Ovary (tissue), 9 donors: ENCODE measurements around the gene PTTG1IP. TPM values are rescaled to one million over a fixed set of nuclear protein-coding genes. Genes with fewer than 3 reads are reported as not detected.
A peak's percentile ranks its signal among the peaks of the same experiment; 100 is the strongest.

Source experiments
- DNase-seq, 5 donors: peaks; one replicate each; pipeline ENCODE4 v3.0.0-alpha.2; 2019 to 2020
- H3K27ac ChIP-seq, 2 donors: fragments of 200-600 bp; one replicate each; pipeline versions ENCODE4 v1.5.1 to v1.8.0; 2019 to 2022
- H3K27me3 ChIP-seq: fragments of 200-600 bp; one replicate; pipeline ENCODE4 v1.8.0; 2022
- H3K36me3 ChIP-seq: fragments of 200-600 bp; sonication (generic); one replicate; pipeline ENCODE4 v1.5.1; 2019
- H3K4me1 ChIP-seq: one replicate; pipeline ENCODE4 v1.8.1; 2013; ENCODE audit warnings: mild to moderate bottlenecking, moderate library complexity; ENCODE audit not compliant: insufficient read depth
- H3K4me3 ChIP-seq: fragments of 200-600 bp; sonication (generic); one replicate; pipeline ENCODE4 v1.5.1; 2017
- H3K9me3 ChIP-seq, 2 donors: fragments of 200-600 bp in 1 of 2; sonication (generic) in 1 of 2; one replicate each; pipeline versions ENCODE4 v1.5.1 to v1.8.1; 2013 to 2019; ENCODE audit warnings: mild to moderate bottlenecking in 1 of 2, moderate library complexity in 1 of 2
- CTCF ChIP-seq, 3 donors: fragments of 450-650 bp in 2 of 3; fragments of 200-600 bp in 1 of 3; IDR thresholded peaks; one replicate each; pipeline versions ENCODE4 v1.5.1 to v1.8.0; 2016 to 2022; ENCODE audit warnings: antibody characterized with exemption in 3 of 3, mild to moderate bottlenecking in 1 of 3
- EP300 ChIP-seq: sonication (generic); formaldehyde crosslinking; IDR thresholded peaks from one replicate; pipeline ENCODE4 v1.6.1; 2017; ENCODE audit warnings: antibody characterized with exemption
- POLR2A ChIP-seq: fragments of 450-650 bp; IDR thresholded peaks from one replicate; pipeline ENCODE4 v1.6.1; 2017; ENCODE audit warnings: antibody characterized with exemption, mild to moderate bottlenecking, moderate library complexity
- WGBS, 3 donors: extraction: QIAGEN DNeasy Blood & Tissue Kit in 1 of 3; methylation state at CpG; one replicate each; pipeline versions ENCODE4 v1.1.5 to v1.1.7; 2013 to 2017; 5-methylcytosine and 5-hydroxymethylcytosine counted together
- intact Hi-C, 4 donors: fragments of 100-400 bp; cut with DNase I; formaldehyde crosslinking; loops; one replicate each; pipeline versions ENCODE4 v1.11.0 to v1.15.1; 2022 to 2023
- polyA plus RNA-seq, 2 donors: library from polyadenylated mRNA; stranded (reverse); fragments of 200-250 nt in 1 of 2; fragments of 350-450 nt in 1 of 2; fragmentation: Illumina TruSeq in 1 of 2; extraction: RNeasy Lipid Tissue Mini Kit (QIAGEN cat#74804) in 1 of 2; gene quantifications; one replicate each; pipeline ENCODE4 v1.2.3, GENCODE V29; 2013 to 2014
- total RNA-seq, 7 donors: library from RNA; depleted of rRNA in 2 of 7; stranded (reverse); fragments of >200 nt in 2 of 7; fragmentation: NEBNext Ultra II Directional in 3 of 7; extraction: Animal tissue kit (Norgen Biotek cat#: 25700) in 3 of 7; gene quantifications; one replicate each; pipeline versions ENCODE4 v1.1.0 to v1.2.4, GENCODE V29; 2016 to 2023
- donor health status: DM: no; HTN: no; CAD: no; lungs with moderate emphysema.
- donor health status: DM: no; HTN: no; CAD: no.
- donor health status: Bipolar disorder and iron deficiency.
- donor health status: DM: yes; HTN: yes; CAD: no.
- donor health status: DM: no; HTN: no; CAD: no.
- donor health status: DM: yes; HTN: yes; CAD: no.

PTTG1IP gene
- total and polyA plus RNA-seq, 9 donors: 133 to 420 (median 144) TPM

- no peaks in the 10 kb centered on the region for H3K36me3 ChIP-seq
- no peaks in the 10 kb centered on the region for H3K9me3 ChIP-seq
- H3K27me3 ChIP-seq: no peaks in the 10 kb centered on the region
- no peak overlapping the region for H3K27ac ChIP-seq
- WGBS, 3 donors: 65 to 75% (median 73%) methylated on average over 26 of the region's 26 CpGs
- H3K4me3 ChIP-seq: no peak overlapping the region
- intact Hi-C loops: no loop called here
- peak in 1 of 5 donors; percentile 32 for DNase-seq
- TF ChIP-seq POLR2A (no peak), CTCF (IDR thresholded peaks at IDR 0.05) (no peak), EP300 (no peak)
- H3K4me1 ChIP-seq: no peaks in the 10 kb centered on the region
Measured at GRCh38 chr21:44850905-44851657, 22.4 kb downstream of the PTTG1IP start.

- no peak overlapping the region for H3K4me3 ChIP-seq
- TF ChIP-seq CTCF (IDR thresholded peaks at IDR 0.05) (no peak), EP300 (no peak), POLR2A (no peak)
- peaks cover 3% of the 10 kb centered on the region for H3K4me1 ChIP-seq
- WGBS, 3 donors: 89 to 91% (median 89%) methylated on average over 20 of the region's 20 CpGs
- no peak overlapping the region for H3K27ac ChIP-seq
- no peaks in the 10 kb centered on the region for H3K36me3 ChIP-seq
- peak in 1 of 5 donors; percentile 36 for DNase-seq
- intact Hi-C loops: no loop called here
- H3K27me3 ChIP-seq: no peaks in the 10 kb centered on the region
- H3K9me3 ChIP-seq: no peaks in the 10 kb centered on the region
Measured at GRCh38 chr21:44850208-44850800, 23.2 kb downstream of the PTTG1IP start.

GRCh38 chr21:44849616-44850130, 23.8 kb downstream of the PTTG1IP start:
- DNase-seq: peak in 1 of 5 donors; percentile 14
- Histone ChIP-seq H3K9me3 (no peaks in the 10 kb centered on the region), H3K27ac (no peak overlapping the region), H3K4me3 (no peak overlapping the region), H3K27me3 (no peaks in the 10 kb centered on the region), H3K36me3 (no peaks in the 10 kb centered on the region), H3K4me1 (peaks cover 3% of the 10 kb centered on the region)
- intact Hi-C loops: no loop called here
- WGBS, 3 donors: 95 to 96% (median 95%) methylated on average over 12 of the region's 12 CpGs
- TF ChIP-seq POLR2A (no peak), EP300 (no peak), CTCF (IDR thresholded peaks at IDR 0.05) (no peak)

GRCh38 chr21:44848821-44849521, 24.5 kb downstream of the PTTG1IP start:
- Histone ChIP-seq H3K27ac (no peak overlapping the region), H3K27me3 (no peaks in the 10 kb centered on the region), H3K4me3 (no peak overlapping the region), H3K36me3 (no peaks in the 10 kb centered on the region), H3K4me1 (peaks cover 3% of the 10 kb centered on the region), H3K9me3 (no peaks in the 10 kb centered on the region)
- peak in 1 of 5 donors; percentile 30 for DNase-seq
- intact Hi-C loops: no loop called here
- TF ChIP-seq POLR2A: no peak
- no peak for TF ChIP-seq EP300
- TF ChIP-seq CTCF (IDR thresholded peaks at IDR 0.05): no peak
- WGBS, 3 donors: 83 to 92% (median 89%) methylated on average over 36 of the region's 36 CpGs
